C4-2B (cell line): ENCODE results near the gene NCAM2.

ENCODE experiments used
- ZFX ChIP-seq: fragments of 450-650 bp; IDR thresholded peaks from 2 replicates; pipeline ENCODE4 v1.6.1; 2017
- TF ChIP-seq, protein P1 (sequence below): fragments of 450-650 bp; conservative IDR thresholded peaks from 2 replicates; pipeline ENCODE4 v1.5.1; 2017; ENCODE audit warnings: mild to moderate bottlenecking

- TF ChIP-seq, protein P1, sequence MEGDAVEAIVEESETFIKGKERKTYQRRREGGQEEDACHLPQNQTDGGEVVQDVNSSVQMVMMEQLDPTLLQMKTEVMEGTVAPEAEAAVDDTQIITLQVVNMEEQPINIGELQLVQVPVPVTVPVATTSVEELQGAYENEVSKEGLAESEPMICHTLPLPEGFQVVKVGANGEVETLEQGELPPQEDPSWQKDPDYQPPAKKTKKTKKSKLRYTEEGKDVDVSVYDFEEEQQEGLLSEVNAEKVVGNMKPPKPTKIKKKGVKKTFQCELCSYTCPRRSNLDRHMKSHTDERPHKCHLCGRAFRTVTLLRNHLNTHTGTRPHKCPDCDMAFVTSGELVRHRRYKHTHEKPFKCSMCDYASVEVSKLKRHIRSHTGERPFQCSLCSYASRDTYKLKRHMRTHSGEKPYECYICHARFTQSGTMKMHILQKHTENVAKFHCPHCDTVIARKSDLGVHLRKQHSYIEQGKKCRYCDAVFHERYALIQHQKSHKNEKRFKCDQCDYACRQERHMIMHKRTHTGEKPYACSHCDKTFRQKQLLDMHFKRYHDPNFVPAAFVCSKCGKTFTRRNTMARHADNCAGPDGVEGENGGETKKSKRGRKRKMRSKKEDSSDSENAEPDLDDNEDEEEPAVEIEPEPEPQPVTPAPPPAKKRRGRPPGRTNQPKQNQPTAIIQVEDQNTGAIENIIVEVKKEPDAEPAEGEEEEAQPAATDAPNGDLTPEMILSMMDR = no peak
- no peak for TF ChIP-seq ZFX
Observed at GRCh38 chr21:20997311-20997635, 936 bp upstream of the NCAM2 start.
